GM12878 (cell line): ENCODE results near the gene DOK7. TPM values are rescaled to one million over a fixed set of nuclear protein-coding genes. Genes with fewer than 3 reads are reported as not detected.

Experiments used
- ATAC-seq: fragments of 200-7000 bp; cut with Tn5 transposase; 3 replicates; pipeline ENCODE4 v1.9.1; 2020; ENCODE audit warnings: mild to moderate bottlenecking, moderate library complexity
- BruUV-seq: library from RNA; stranded (reverse); fragments of 400-500 nt; replicated peaks from 2 replicates; lab custom pipeline; 2021; lab: Mats Ljungman, UMichigan
- CTCF ChIA-PET: fragments of 300-600 bp; sonication (Branson Sonifier 250); formaldehyde crosslinking; extraction: SDS; loops from one replicate; lab custom pipeline; 2021; ENCODE audit warnings: inconsistent platforms; lab: Yijun Ruan, JAX
- POLR2A ChIA-PET: fragments of 350-600 bp; formaldehyde crosslinking; extraction: SDS; loops from one replicate; lab custom pipeline; 2021; ENCODE audit warnings: inconsistent platforms; lab: Charles Lee
- RAD21 ChIA-PET: fragments of 300-600 bp; sonication (Branson Sonifier 250); formaldehyde crosslinking; loops from one replicate; lab custom pipeline; 2023; ENCODE audit warnings: antibody characterized with exemption; ENCODE audit not compliant: unreplicated experiment; lab: Charles Lee
- SMC1A ChIA-PET: fragments of 300-600 bp; sonication (Branson Sonifier 250); formaldehyde crosslinking; loops from one replicate; lab custom pipeline; 2023; ENCODE audit not compliant: unreplicated experiment, uncharacterized antibody; lab: Charles Lee
- DNase-seq: peaks from one replicate; pipeline ENCODE4 v3.0.0-alpha.2; 2011; ENCODE audit warnings: low read depth, low spot score
- FAIRE-seq: peaks from 3 replicates; lab custom pipeline; 2011; peaks lifted over from hg19 to GRCh38; lab: Jason Lieb, UNC
- H2AFZ ChIP-seq: 2 replicates; pipeline ENCODE4 v1.6.0; 2011; ENCODE audit warnings: low read depth, low read length, control low read depth; ENCODE audit not compliant: control insufficient read depth
- H3K27ac ChIP-seq: 2 replicates; pipeline ENCODE4 v1.5.1; 2011; ENCODE audit warnings: control low read depth; ENCODE audit not compliant: control insufficient read depth, insufficient read depth
- H3K27me3 ChIP-seq, 2 experiments: replicated peaks in 1 of 2; 2 replicates each; pipeline versions ENCODE4 v1.6.0 to v1.6.1; 2011; ENCODE audit warnings: low read length in 1 of 2; ENCODE audit not compliant: control insufficient read depth in 2 of 2, insufficient read depth in 2 of 2
- H3K36me3 ChIP-seq, 2 experiments: 2 replicates each; pipeline ENCODE4 v1.5.1; 2011; ENCODE audit warnings: low read length in 1 of 2; ENCODE audit not compliant: control insufficient read depth in 2 of 2, insufficient read depth in 2 of 2
- H3K4me1 ChIP-seq: 2 replicates; pipeline ENCODE4 v1.6.1; 2011; ENCODE audit warnings: mild to moderate bottlenecking, low read length, moderate library complexity, mixed read lengths; ENCODE audit not compliant: control insufficient read depth, insufficient read depth
- H3K4me2 ChIP-seq: 2 replicates; pipeline ENCODE4 v1.6.0; 2011; ENCODE audit warnings: control low read depth; ENCODE audit not compliant: control insufficient read depth, insufficient read depth
- H3K4me3 ChIP-seq: fragments of 200-600 bp; sonication (generic); 2 replicates; pipeline ENCODE4 v1.5.1; 2016
- H3K79me2 ChIP-seq: 2 replicates; pipeline ENCODE4 v1.6.0; 2011; ENCODE audit warnings: low read length; ENCODE audit not compliant: control insufficient read depth, insufficient read depth
- H3K9ac ChIP-seq: 2 replicates; pipeline ENCODE4 v1.8.0; 2011; ENCODE audit warnings: low read length, control low read depth, mixed read lengths; ENCODE audit not compliant: control insufficient read depth, insufficient read depth
- H3K9me3 ChIP-seq: replicated peaks from 3 replicates; pipeline ENCODE4 v1.5.1; 2011; ENCODE audit warnings: mild to moderate bottlenecking, low read length; ENCODE audit not compliant: control insufficient read depth, insufficient read depth
- H4K20me1 ChIP-seq: 2 replicates; pipeline ENCODE4 v1.6.0; 2011; ENCODE audit not compliant: control insufficient read depth, insufficient read depth
- EP300 ChIP-seq, 2 experiments: fragments of 150-350 bp in 1 of 2; IDR thresholded peaks; 2 replicates each; pipeline ENCODE4 v1.6.1; 2011 to 2012; ENCODE audit warnings: low read depth in 2 of 2, low read length in 2 of 2, borderline replicate concordance in 1 of 2, improper control_type of control experiment in 1 of 2, inconsistent platforms in 1 of 2; ENCODE audit not compliant: control insufficient read depth in 1 of 2
- JUNB ChIP-seq: IDR thresholded peaks from 2 replicates; pipeline ENCODE4 v1.6.1; 2016; ENCODE audit warnings: antibody characterized with exemption, mild to moderate bottlenecking
- NR2F1 ChIP-seq: fragments of 450-650 bp; conservative IDR thresholded peaks from 2 replicates; pipeline ENCODE4 v1.6.1; 2017; ENCODE audit warnings: mild to moderate bottlenecking
- NRF1 ChIP-seq: conservative IDR thresholded peaks from 2 replicates; pipeline ENCODE4 v1.6.1; 2011; ENCODE audit warnings: mild to moderate bottlenecking, low read depth, low read length, improper control_type of control experiment
- PBX3 ChIP-seq: IDR thresholded peaks from 2 replicates; pipeline ENCODE4 v1.6.1; 2011; ENCODE audit warnings: mild to moderate bottlenecking, low read depth, low read length, moderate library complexity; ENCODE audit not compliant: insufficient replicate concordance
- SMAD5 ChIP-seq: IDR thresholded peaks from 2 replicates; pipeline ENCODE4 v1.6.1; 2016; ENCODE audit warnings: antibody characterized with exemption, low read depth
- WGBS: methylation state at CpG from one replicate; pipeline ENCODE4 v1.1.6; 2016; ENCODE audit warnings: low lambda C conversion rate; ENCODE audit not compliant: insufficient replicate concordance, insufficient coverage; ENCODE audit errors: missing lambda C conversion rate; 5-methylcytosine and 5-hydroxymethylcytosine counted together
- in situ Hi-C: fragments of 300-500 bp; cut with MboI; formaldehyde crosslinking; loops from 9 replicates; pipeline ENCODE4 v1.14.3; 2018; ENCODE audit warnings: mixed read lengths
- intact Hi-C: fragments of 100-400 bp; cut with micrococcal nuclease; formaldehyde crosslinking; loops from one replicate; pipeline ENCODE4 v1.14.2; 2022; ENCODE audit not compliant: unreplicated experiment
- polyA plus RNA-seq, 11 experiments: library from polyadenylated mRNA; depleted of rRNA in 4 of 11; unstranded in 6 of 11; stranded (reverse) in 5 of 11; fragments of >200 nt; fragmentation: Nextera tagmentation in 4 of 11; fragmentation: Illumina TruSeq in 1 of 11; extraction: Ambion mirVana in 4 of 11; extraction: Trizol in 1 of 11; gene quantifications; 1 replicate in 1 of 11; 2 replicates in 10 of 11; pipeline versions ENCODE4 v1.2.1 to v1.2.3, GENCODE V29; 2011 to 2016; ENCODE audit warnings: inconsistent platforms in 2 of 11, missing spikeins in 2 of 11, low read depth in 1 of 11
- total RNA-seq, 4 experiments: library from RNA; depleted of rRNA in 3 of 4; stranded (reverse); fragments of >200 nt in 3 of 4; fragmentation: Illumina TruSeq in 1 of 4; extraction: Trizol in 1 of 4; gene quantifications; 2 replicates each; pipeline versions ENCODE4 v1.2.1 to v1.2.3, GENCODE V29; 2013 to 2021
- TF ChIP-seq, protein P1 (sequence below): IDR thresholded peaks from 2 replicates; pipeline ENCODE4 v1.6.1; 2012; ENCODE audit warnings: low read depth, low read length, improper control_type of control experiment
- TF ChIP-seq, protein P2 (sequence below): fragments of 450-650 bp; IDR thresholded peaks from 2 replicates; pipeline ENCODE4 v1.6.1; 2017; ENCODE audit warnings: mild to moderate bottlenecking, low read depth, inconsistent platforms; ENCODE audit not compliant: poor library complexity, severe bottlenecking

The DOK7 gene
- total and polyA plus RNA-seq, 10 of the 15 experiments (the other 5 are each of a cell fraction or from before 2014, with no cell fraction given) = 0.04 to 0.46 (median 0.18) TPM; not detected in 4

DNA sequence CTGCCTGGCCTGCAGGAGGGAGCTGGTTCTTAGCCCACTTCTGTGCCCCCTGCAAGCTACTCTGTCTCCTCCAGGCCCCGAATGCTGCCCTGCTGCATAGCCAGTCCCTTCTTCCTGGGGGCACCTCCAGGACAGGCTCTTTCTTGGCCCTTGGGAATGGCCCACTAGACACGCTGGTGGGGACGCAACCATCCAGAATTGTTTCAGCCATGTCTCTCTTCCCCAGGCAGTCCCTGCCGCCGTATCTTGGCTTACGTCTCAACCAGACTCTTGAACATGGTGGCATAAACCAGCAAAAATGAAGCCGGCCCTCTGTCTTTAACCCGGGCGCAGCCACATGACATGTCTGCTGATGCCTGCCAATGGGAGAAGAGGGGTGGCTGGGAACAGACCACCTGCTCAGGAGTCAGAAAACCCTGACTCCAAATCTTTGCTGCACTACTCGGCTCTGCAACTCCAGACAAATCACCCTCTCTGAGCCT is 60.1 kb downstream of the DOK7 start:
- in situ Hi-C loops = no loop called here

More for the DNA sequence above, 60.1 kb downstream of the DOK7 start:
- Histone ChIP-seq H3K9me3 (no peaks in the 10 kb centered on the region), H3K79me2 (peaks cover 2% of the 10 kb centered on the region), H3K4me2 (no peak overlapping the region), H3K4me3 (no peak overlapping the region), H3K36me3 (peaks cover 16 to 32% of the 10 kb centered on the region in 2 experiments), H3K27ac (no peak overlapping the region), H3K4me1 (no peaks in the 10 kb centered on the region), H3K27me3 (no peaks in the 10 kb centered on the region), H3K9ac (no peak overlapping the region), H4K20me1 (no peaks in the 10 kb centered on the region; the same call in 1 of the 2 replicates), H2AFZ (no peak overlapping the region)
- intact Hi-C loops = no loop called here
- ChIA-PET SMC1A (no interaction called here), RAD21 (no interaction called here), POLR2A (no interaction called here), CTCF (no interaction called here)
- TF ChIP-seq NR2F1 = no peak
- TF ChIP-seq, protein P1, sequence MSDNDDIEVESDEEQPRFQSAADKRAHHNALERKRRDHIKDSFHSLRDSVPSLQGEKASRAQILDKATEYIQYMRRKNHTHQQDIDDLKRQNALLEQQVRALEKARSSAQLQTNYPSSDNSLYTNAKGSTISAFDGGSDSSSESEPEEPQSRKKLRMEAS = no peak
- TF ChIP-seq PBX3 = no peak
- TF ChIP-seq JUNB = no peak
- TF ChIP-seq, protein P2, sequence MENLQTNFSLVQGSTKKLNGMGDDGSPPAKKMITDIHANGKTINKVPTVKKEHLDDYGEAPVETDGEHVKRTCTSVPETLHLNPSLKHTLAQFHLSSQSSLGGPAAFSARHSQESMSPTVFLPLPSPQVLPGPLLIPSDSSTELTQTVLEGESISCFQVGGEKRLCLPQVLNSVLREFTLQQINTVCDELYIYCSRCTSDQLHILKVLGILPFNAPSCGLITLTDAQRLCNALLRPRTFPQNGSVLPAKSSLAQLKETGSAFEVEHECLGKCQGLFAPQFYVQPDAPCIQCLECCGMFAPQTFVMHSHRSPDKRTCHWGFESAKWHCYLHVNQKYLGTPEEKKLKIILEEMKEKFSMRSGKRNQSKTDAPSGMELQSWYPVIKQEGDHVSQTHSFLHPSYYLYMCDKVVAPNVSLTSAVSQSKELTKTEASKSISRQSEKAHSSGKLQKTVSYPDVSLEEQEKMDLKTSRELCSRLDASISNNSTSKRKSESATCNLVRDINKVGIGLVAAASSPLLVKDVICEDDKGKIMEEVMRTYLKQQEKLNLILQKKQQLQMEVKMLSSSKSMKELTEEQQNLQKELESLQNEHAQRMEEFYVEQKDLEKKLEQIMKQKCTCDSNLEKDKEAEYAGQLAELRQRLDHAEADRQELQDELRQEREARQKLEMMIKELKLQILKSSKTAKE = no peak
- TF ChIP-seq SMAD5 = no peak
- TF ChIP-seq EP300 (IDR thresholded peaks at IDR 0.05; ENCODE audit: borderline replicate concordance in 1 of 2, control insufficient read depth in 1 of 2, low read depth in 2 of 2, low read length in 2 of 2) = no peak
- TF ChIP-seq NRF1 = no peak
- DNase-seq = no peak
- ATAC-seq = no peak
- no peak for FAIRE-seq
- 94% methylated on average over 10 of the region's 10 CpGs for WGBS
- no TSS peak for BruUV-seq
